ENCODE data around the gene MLLT6.

The MLLT6 gene

GRCh38 chr17:38704606-38705522 is at the start of gene MLLT6:
Gene MLLT6 (plus strand): TSS chr17:38705273. CDS start chr17:38705633, 360 bp downstream.
- DNase-seq, result peak; percentile 87

- DNase-seq, result no peak
Measured at GRCh38 chr17:38656959-38657823, 47.9 kb upstream of the MLLT6 start.

GRCh38 chr17:38657824-38658740 is 47.0 kb upstream of the MLLT6 start:
- DNase-seq, result no peak

- DNase-seq, result no peak
Measured at GRCh38 chr17:38658741-38659345, 46.2 kb upstream of the MLLT6 start.

- DNase-seq, result no peak
Measured at GRCh38 chr17:38659415-38659814, 45.7 kb upstream of the MLLT6 start.

- DNase-seq, result peak; percentile 23
Measured at GRCh38 chr17:38660097-38661025, 44.7 kb upstream of the MLLT6 start.

GRCh38 chr17:38663125-38663751 is 41.8 kb upstream of the MLLT6 start:
- peak; percentile 78 for DNase-seq

- DNase-seq, result no peak
Measured at GRCh38 chr17:38663964-38664644, 41.0 kb upstream of the MLLT6 start.

- peak; percentile 86 for DNase-seq
Measured at GRCh38 chr17:38667099-38667786, 37.8 kb upstream of the MLLT6 start.

GRCh38 chr17:38667787-38668122 is 37.3 kb upstream of the MLLT6 start:
- DNase-seq, result no peak

- DNase-seq, result no peak
Measured at GRCh38 chr17:38669520-38669919, 35.6 kb upstream of the MLLT6 start.

GRCh38 chr17:38671939-38672720 is 32.9 kb upstream of the MLLT6 start:
- DNase-seq, result no peak

- no peak for DNase-seq
Measured at GRCh38 chr17:38672788-38673706, 32.0 kb upstream of the MLLT6 start.

- no peak for DNase-seq
Measured at GRCh38 chr17:38673707-38674013, 31.4 kb upstream of the MLLT6 start.

- DNase-seq, result peak; percentile 59
Measured at GRCh38 chr17:38674014-38674748, 30.9 kb upstream of the MLLT6 start.

- DNase-seq, result peak; percentile 87
Measured at GRCh38 chr17:38674749-38675615, 30.1 kb upstream of the MLLT6 start, which contains the start of gene EPOP. Gene EPOP (minus strand): TSS chr17:38674957. CDS start chr17:38674495, 462 bp downstream.

Data from OCI-M1 (cell line).